Activated CD8-positive, alpha-beta T cell treated with anti-CD3 and anti-CD28 coated beads for 36 hours (primary cell): ENCODE data around the gene PPP1R27. TPM values are rescaled to one million over a fixed set of nuclear protein-coding genes. Genes with fewer than 3 reads are reported as not detected.

Source experiments
- ATAC-seq: fragments of 200-7000 bp; cut with Tn5 transposase; one replicate; pipeline ENCODE4 v1.10.0; 2021; ENCODE audit warnings: mild to moderate bottlenecking, moderate library complexity
- CTCF ChIA-PET: fragments of 350-600 bp; sonication (Branson Sonifier 250); formaldehyde crosslinking; loops from one replicate; lab custom pipeline; 2021; ENCODE audit warnings: antibody characterized with exemption; lab: Charles Lee
- POLR2A ChIA-PET: fragments of 350-600 bp; sonication (Branson Sonifier 250); formaldehyde crosslinking; loops from one replicate; lab custom pipeline; 2021; ENCODE audit warnings: antibody characterized with exemption; lab: Charles Lee
- DNase-seq: peaks from one replicate; pipeline ENCODE4 v3.0.0-alpha.2; 2020
- H3K27ac Mint-ChIP-seq: one replicate; pipeline ENCODE4 v1.8.0; 2021; ENCODE audit warnings: mild to moderate bottlenecking, mixed read lengths
- H3K27me3 Mint-ChIP-seq: one replicate; pipeline ENCODE4 v1.8.0; 2021; ENCODE audit warnings: mixed read lengths
- H3K36me3 Mint-ChIP-seq: one replicate; pipeline ENCODE4 v1.8.0; 2021; ENCODE audit warnings: low read depth, mixed read lengths
- H3K4me1 Mint-ChIP-seq: one replicate; pipeline ENCODE4 v1.8.0; 2021; ENCODE audit warnings: low read depth, mixed read lengths
- H3K4me3 Mint-ChIP-seq: one replicate; pipeline ENCODE4 v1.8.0; 2021; ENCODE audit warnings: mild to moderate bottlenecking, moderate library complexity, mixed read lengths
- H3K9me3 Mint-ChIP-seq: one replicate; pipeline ENCODE4 v1.8.0; 2021; ENCODE audit warnings: mixed read lengths
- CTCF ChIP-seq: fragments of 200-600 bp; IDR thresholded peaks from one replicate; pipeline ENCODE4 v1.8.0; 2022; ENCODE audit warnings: antibody characterized with exemption, mild to moderate bottlenecking
- intact Hi-C: fragments of 100-400 bp; cut with micrococcal nuclease; formaldehyde crosslinking; loops from one replicate; pipeline ENCODE4 v1.10.0; 2022
- total RNA-seq, 2 experiments: library from RNA; stranded (reverse); gene quantifications; one replicate each; pipeline ENCODE4 v1.2.3, GENCODE V29; 2021

PPP1R27 gene
- total RNA-seq, 2 experiments from 2014 or later: not detected

- peaks cover 4% of the 10 kb centered on the region for H3K36me3 Mint-ChIP-seq
- no peak overlapping the region for H3K4me3 Mint-ChIP-seq
- H3K4me1 Mint-ChIP-seq: peaks cover 28% of the 10 kb centered on the region
- no peaks in the 10 kb centered on the region for H3K9me3 Mint-ChIP-seq
- DNase-seq: no peak
- no peak for ATAC-seq
- CTCF ChIA-PET: no interaction called here
- POLR2A ChIA-PET: interaction anchor here (0.6 kb wide), 1 partner anchor 57 kb away, joined by 3 read pairs; no protein-coding TSS in a partner anchor
- H3K27ac Mint-ChIP-seq: no peak overlapping the region
- no peak for TF ChIP-seq CTCF
- intact Hi-C loops: no loop called here
- H3K27me3 Mint-ChIP-seq: no peaks in the 10 kb centered on the region
Measured at GRCh38 chr17:81829858-81830257, 5.0 kb downstream of the PPP1R27 start.

GRCh38 chr17:81828656-81829055 is 6.2 kb downstream of the PPP1R27 start:
- Mint-ChIP-seq H3K27me3 (no peaks in the 10 kb centered on the region), H3K4me1 (peaks cover 28% of the 10 kb centered on the region), H3K36me3 (peaks cover 4% of the 10 kb centered on the region), H3K27ac (no peak overlapping the region), H3K9me3 (no peaks in the 10 kb centered on the region), H3K4me3 (no peak overlapping the region)
- ChIA-PET POLR2A (interaction anchor here (0.8 to 0.9 kb wide), 3 partner anchors 11 to 88 kb away, joined by 3 read pairs; no protein-coding TSS in a partner anchor), CTCF (interaction anchor here (1.3 kb wide), 1 partner anchor 11 kb away, joined by 3 read pairs; no protein-coding TSS in a partner anchor)
- ATAC-seq (no peak), DNase-seq (no peak)
- intact Hi-C loops: no loop called here
- TF ChIP-seq CTCF: no peak

GRCh38 chr17:81825841-81826466 is 8.9 kb downstream of the PPP1R27 start:
- Mint-ChIP-seq H3K27ac (no peak overlapping the region), H3K4me1 (peaks cover 18% of the 10 kb centered on the region), H3K36me3 (peaks cover 1% of the 10 kb centered on the region), H3K4me3 (no peak overlapping the region), H3K9me3 (no peaks in the 10 kb centered on the region), H3K27me3 (no peaks in the 10 kb centered on the region)
- no peak for DNase-seq
- intact Hi-C loops: no loop called here
- no peak for TF ChIP-seq CTCF
- POLR2A ChIA-PET: interaction anchor here (0.6 kb wide), 1 partner anchor 274 kb away, joined by 3 read pairs; no protein-coding TSS in a partner anchor
- CTCF ChIA-PET: no interaction called here
- ATAC-seq: no peak

GRCh38 chr17:81824595-81824994 is 10.3 kb downstream of the PPP1R27 start:
- no peaks in the 10 kb centered on the region for H3K9me3 Mint-ChIP-seq
- no peaks in the 10 kb centered on the region for H3K27me3 Mint-ChIP-seq
- H3K4me3 Mint-ChIP-seq: no peak overlapping the region
- H3K4me1 Mint-ChIP-seq: peaks cover 10% of the 10 kb centered on the region
- CTCF ChIA-PET: no interaction called here
- DNase-seq (no peak), ATAC-seq (no peak)
- H3K36me3 Mint-ChIP-seq: peaks cover 1% of the 10 kb centered on the region
- intact Hi-C loops: no loop called here
- no peak for TF ChIP-seq CTCF
- POLR2A ChIA-PET: interaction anchor here (0.8 kb wide), 1 partner anchor 9 kb away, joined by 3 read pairs; the partner anchor contains the start of gene MCRIP1
- no peak overlapping the region for H3K27ac Mint-ChIP-seq

- intact Hi-C loops: no loop called here
- ChIA-PET POLR2A (interaction anchor here (0.8 kb wide), 1 partner anchor 9 kb away, joined by 3 read pairs; the partner anchor contains the start of gene MCRIP1), CTCF (no interaction called here)
- DNase-seq: no peak
- no peak for ATAC-seq
- Mint-ChIP-seq H3K36me3 (peaks cover 1% of the 10 kb centered on the region), H3K9me3 (no peaks in the 10 kb centered on the region), H3K4me1 (peaks cover 9% of the 10 kb centered on the region), H3K4me3 (no peak overlapping the region), H3K27ac (no peak overlapping the region), H3K27me3 (no peaks in the 10 kb centered on the region)
- TF ChIP-seq CTCF: no peak
Measured at GRCh38 chr17:81823820-81824550, 10.9 kb downstream of the PPP1R27 start.
